PC-9 (cell line): ENCODE measurements around the gene KCNQ5. TPM values are rescaled to one million over a fixed set of nuclear protein-coding genes. Genes with fewer than 3 reads are reported as not detected.

Experiments used
- BruUV-seq: library from RNA; stranded (reverse); fragments of 400-500 nt; replicated peaks from 2 replicates; lab custom pipeline; 2021; lab: Mats Ljungman, UMichigan
- CTCF ChIA-PET: fragments of 300-600 bp; sonication (Branson Sonifier 250); formaldehyde crosslinking; loops from one replicate; lab custom pipeline; 2022; ENCODE audit warnings: antibody characterized with exemption; lab: Charles Lee
- POLR2A ChIA-PET: fragments of 300-600 bp; sonication (Branson Sonifier 250); formaldehyde crosslinking; loops from one replicate; lab custom pipeline; 2022; ENCODE audit warnings: antibody characterized with exemption; ENCODE audit not compliant: unreplicated experiment; lab: Charles Lee
- DNase-seq, 2 experiments: peaks; one replicate each; pipeline versions ENCODE4 v3.0.0 to v3.0.0-alpha.2; 2015 to 2022; ENCODE audit warnings: mixed read lengths in 1 of 2
- H2AFZ ChIP-seq: fragments of 200-600 bp; sonication (generic); 2 replicates; pipeline ENCODE4 v1.8.1; 2017; ENCODE audit warnings: antibody characterized with exemption
- H3F3A ChIP-seq: fragments of 200-600 bp; sonication (generic); 2 replicates; pipeline ENCODE4 v1.8.1; 2017; ENCODE audit warnings: antibody characterized with exemption, mild to moderate bottlenecking, low read depth; ENCODE audit not compliant: insufficient read depth
- H3K27ac ChIP-seq: fragments of 200-600 bp; sonication (generic); 2 replicates; pipeline ENCODE4 v1.6.1; 2016; ENCODE audit warnings: mixed run types
- H3K27me3 ChIP-seq: fragments of 200-600 bp; sonication (generic); 2 replicates; pipeline ENCODE4 v1.6.1; 2016; ENCODE audit warnings: low read depth, mixed run types; ENCODE audit not compliant: insufficient read depth
- H3K36me3 ChIP-seq: fragments of 200-600 bp; sonication (generic); 2 replicates; pipeline ENCODE4 v1.6.1; 2016; ENCODE audit warnings: low read depth, mixed run types
- H3K4me1 ChIP-seq: fragments of 200-600 bp; sonication (generic); replicated peaks from 2 replicates; pipeline ENCODE4 v1.6.1; 2016; ENCODE audit warnings: mixed run types; ENCODE audit not compliant: insufficient read depth
- H3K4me2 ChIP-seq: fragments of 200-600 bp; sonication (generic); 2 replicates; pipeline ENCODE4 v1.6.1; 2017; ENCODE audit warnings: mixed run types
- H3K4me3 ChIP-seq: fragments of 200-600 bp; sonication (generic); 2 replicates; pipeline ENCODE4 v1.6.1; 2016; ENCODE audit warnings: mixed run types
- H3K79me2 ChIP-seq: fragments of 200-600 bp; sonication (generic); 2 replicates; pipeline ENCODE4 v1.6.1; 2017; ENCODE audit warnings: low read depth, mixed run types
- H3K9me2 ChIP-seq: fragments of 200-600 bp; sonication (generic); 2 replicates; pipeline ENCODE4 v1.8.1; 2017; ENCODE audit warnings: mild to moderate bottlenecking; ENCODE audit not compliant: insufficient read depth
- H3K9me3 ChIP-seq: fragments of 200-600 bp; sonication (generic); 2 replicates; pipeline ENCODE4 v1.8.1; 2016; ENCODE audit warnings: low read depth; ENCODE audit not compliant: insufficient read depth
- H4K20me1 ChIP-seq: fragments of 200-600 bp; sonication (generic); 2 replicates; pipeline ENCODE4 v1.8.1; 2017; ENCODE audit not compliant: insufficient read depth
- EZH2 ChIP-seq: fragments of 200-600 bp; sonication (generic); IDR thresholded peaks from 2 replicates; pipeline ENCODE4 v1.8.0; 2017; ENCODE audit warnings: antibody characterized with exemption, low read depth
- intact Hi-C: fragments of 100-400 bp; cut with micrococcal nuclease; formaldehyde crosslinking; loops from one replicate; pipeline ENCODE4 v1.10.0; 2022; ENCODE audit not compliant: unreplicated experiment
- total RNA-seq: library from RNA; stranded (reverse); gene quantifications from 2 replicates; pipeline ENCODE4 v1.2.3, GENCODE V29; 2021
- TF ChIP-seq, protein P1 (sequence below): fragments of 200-600 bp; sonication (generic); conservative IDR thresholded peaks from 2 replicates; pipeline ENCODE4 v1.6.1; 2017; ENCODE audit warnings: mixed run types, antibody characterized with exemption, mild to moderate bottlenecking, moderate library complexity

The KCNQ5 gene
- total RNA-seq, 1 experiment from 2014 or later: 0.20 TPM

DNA sequence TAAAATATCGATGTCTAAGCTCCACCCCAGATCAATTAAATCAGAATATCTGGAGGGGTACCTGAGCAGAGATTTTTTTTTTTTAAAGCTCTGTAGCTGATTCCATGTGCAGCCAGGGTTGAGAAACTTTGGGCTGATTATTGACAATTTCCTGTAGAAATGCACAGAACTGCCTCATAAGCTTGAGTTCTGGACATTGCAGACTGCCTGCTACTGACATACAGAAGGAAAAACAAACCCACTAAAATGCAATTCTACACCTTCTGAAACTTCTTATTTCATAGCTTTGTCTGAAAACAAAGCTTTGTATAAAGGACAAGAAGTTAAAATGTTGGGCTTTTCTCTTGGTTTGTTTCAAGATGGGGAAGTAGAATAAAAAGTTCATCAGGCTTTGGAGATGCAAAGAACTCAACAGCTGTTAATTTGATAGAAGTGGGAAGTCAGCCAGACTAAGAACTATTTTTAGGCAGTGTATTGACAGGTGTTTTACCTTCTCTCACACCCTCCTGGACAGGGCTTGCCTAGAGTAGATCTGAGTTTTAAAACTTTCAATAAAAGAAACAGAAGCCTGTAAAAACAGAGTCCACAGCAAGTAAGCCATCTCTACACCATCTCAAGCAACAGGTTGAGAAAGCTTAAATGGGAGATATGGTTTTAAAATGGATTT lies 147.7 kb downstream of the KCNQ5 start:
- Histone ChIP-seq H3K4me1 (no peaks in the 10 kb centered on the region), H4K20me1 (no peaks in the 10 kb centered on the region), H3K9me2 (no peaks in the 10 kb centered on the region), H3K4me3 (no peak overlapping the region), H3K27me3 (no peaks in the 10 kb centered on the region), H3K4me2 (no peak overlapping the region), H3K79me2 (no peaks in the 10 kb centered on the region), H3K9me3 (no peaks in the 10 kb centered on the region), H2AFZ (no peak overlapping the region), H3F3A (no peaks in the 10 kb centered on the region), H3K27ac (no peak overlapping the region), H3K36me3 (no peaks in the 10 kb centered on the region)
- no TSS peak for BruUV-seq
- TF ChIP-seq EZH2: no peak
- TF ChIP-seq, protein P1, sequence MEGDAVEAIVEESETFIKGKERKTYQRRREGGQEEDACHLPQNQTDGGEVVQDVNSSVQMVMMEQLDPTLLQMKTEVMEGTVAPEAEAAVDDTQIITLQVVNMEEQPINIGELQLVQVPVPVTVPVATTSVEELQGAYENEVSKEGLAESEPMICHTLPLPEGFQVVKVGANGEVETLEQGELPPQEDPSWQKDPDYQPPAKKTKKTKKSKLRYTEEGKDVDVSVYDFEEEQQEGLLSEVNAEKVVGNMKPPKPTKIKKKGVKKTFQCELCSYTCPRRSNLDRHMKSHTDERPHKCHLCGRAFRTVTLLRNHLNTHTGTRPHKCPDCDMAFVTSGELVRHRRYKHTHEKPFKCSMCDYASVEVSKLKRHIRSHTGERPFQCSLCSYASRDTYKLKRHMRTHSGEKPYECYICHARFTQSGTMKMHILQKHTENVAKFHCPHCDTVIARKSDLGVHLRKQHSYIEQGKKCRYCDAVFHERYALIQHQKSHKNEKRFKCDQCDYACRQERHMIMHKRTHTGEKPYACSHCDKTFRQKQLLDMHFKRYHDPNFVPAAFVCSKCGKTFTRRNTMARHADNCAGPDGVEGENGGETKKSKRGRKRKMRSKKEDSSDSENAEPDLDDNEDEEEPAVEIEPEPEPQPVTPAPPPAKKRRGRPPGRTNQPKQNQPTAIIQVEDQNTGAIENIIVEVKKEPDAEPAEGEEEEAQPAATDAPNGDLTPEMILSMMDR: no peak
- CTCF ChIA-PET: no interaction called here
- POLR2A ChIA-PET: no interaction called here
- intact Hi-C loops: no loop called here
- no peak for DNase-seq

DNA sequence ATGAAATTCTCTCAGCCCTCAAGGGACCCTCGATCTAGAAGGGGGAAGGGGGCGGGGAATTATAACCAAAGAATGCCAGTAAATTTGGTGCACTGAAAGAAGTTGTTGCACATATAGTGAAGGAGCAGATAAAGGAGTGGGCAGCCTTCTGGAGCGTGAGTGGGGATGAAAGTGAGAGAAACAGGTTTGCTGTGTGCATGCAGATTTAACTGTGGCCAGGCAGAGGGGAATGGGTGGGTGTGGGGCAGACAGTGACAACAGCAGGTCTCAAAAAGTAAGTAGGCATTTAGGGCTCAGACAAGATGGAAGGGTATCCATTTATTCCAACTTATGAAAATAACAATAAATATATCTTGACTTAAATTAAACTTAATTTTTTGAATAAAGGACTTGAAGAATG lies 149.1 kb downstream of the KCNQ5 start:
- Histone ChIP-seq H3K27ac (no peak overlapping the region), H2AFZ (no peak overlapping the region), H3F3A (no peaks in the 10 kb centered on the region), H3K27me3 (no peaks in the 10 kb centered on the region), H3K9me3 (no peaks in the 10 kb centered on the region), H4K20me1 (no peaks in the 10 kb centered on the region), H3K4me2 (no peak overlapping the region), H3K36me3 (no peaks in the 10 kb centered on the region), H3K79me2 (no peaks in the 10 kb centered on the region), H3K4me3 (no peak overlapping the region), H3K9me2 (no peaks in the 10 kb centered on the region), H3K4me1 (no peaks in the 10 kb centered on the region)
- no peak for DNase-seq
- POLR2A ChIA-PET: no interaction called here
- CTCF ChIA-PET: no interaction called here
- intact Hi-C loops: no loop called here
- no TSS peak for BruUV-seq
- TF ChIP-seq EZH2: no peak
- TF ChIP-seq, protein P1: no peak

DNA sequence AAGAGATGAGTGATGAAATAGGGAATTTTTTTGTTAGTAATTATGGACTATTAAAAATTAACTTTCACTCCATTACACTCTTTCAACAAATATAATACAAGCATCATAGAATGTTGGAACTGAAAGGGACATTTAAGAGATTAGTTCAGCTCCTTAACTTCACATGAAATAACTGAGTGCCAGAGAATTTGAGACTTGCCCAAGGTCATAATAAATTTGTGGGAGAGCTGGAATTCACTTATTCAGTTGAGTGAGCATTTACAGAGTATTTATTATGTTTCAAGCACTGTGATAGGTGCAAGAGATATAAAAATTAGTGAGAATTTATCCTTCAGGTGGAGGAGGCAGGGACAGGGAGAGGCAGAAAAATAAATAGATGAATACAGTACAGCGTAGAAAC lies 154.6 kb downstream of the KCNQ5 start:
- Histone ChIP-seq H3K4me2 (no peak overlapping the region), H3K9me2 (no peaks in the 10 kb centered on the region), H3K4me3 (no peak overlapping the region), H3F3A (no peaks in the 10 kb centered on the region), H3K36me3 (no peaks in the 10 kb centered on the region), H2AFZ (no peak overlapping the region), H3K79me2 (no peaks in the 10 kb centered on the region), H4K20me1 (no peaks in the 10 kb centered on the region), H3K9me3 (no peaks in the 10 kb centered on the region), H3K27ac (no peak overlapping the region), H3K4me1 (no peaks in the 10 kb centered on the region), H3K27me3 (no peaks in the 10 kb centered on the region)
- POLR2A ChIA-PET: no interaction called here
- no peak for DNase-seq
- intact Hi-C loops: no loop called here
- CTCF ChIA-PET: no interaction called here
- no TSS peak for BruUV-seq
- TF ChIP-seq, protein P1: no peak
- no peak for TF ChIP-seq EZH2
